T-helper 1 cell treated with Interleukin-12 subunit alpha and Interleukin-12 subunit beta and Interleukin-4 antibody, amounts not matched to agents 30 ng/mL and 1 ng/mL, for 36 hours (primary cell): ENCODE results near the gene PTCD1. TPM values are rescaled to one million over a fixed set of nuclear protein-coding genes. Genes with fewer than 3 reads are reported as not detected.

Source experiments
- intact Hi-C: fragments of 100-400 bp; cut with micrococcal nuclease; formaldehyde crosslinking; loops from one replicate; pipeline ENCODE4 v1.15.1; 2024
- total RNA-seq: library from RNA; stranded (reverse); gene quantifications from 2 replicates; pipeline ENCODE4 v1.2.3, GENCODE V29; 2022

The PTCD1 gene
- total RNA-seq, 1 donor from 2014 or later, result 10.0 TPM

DNA sequence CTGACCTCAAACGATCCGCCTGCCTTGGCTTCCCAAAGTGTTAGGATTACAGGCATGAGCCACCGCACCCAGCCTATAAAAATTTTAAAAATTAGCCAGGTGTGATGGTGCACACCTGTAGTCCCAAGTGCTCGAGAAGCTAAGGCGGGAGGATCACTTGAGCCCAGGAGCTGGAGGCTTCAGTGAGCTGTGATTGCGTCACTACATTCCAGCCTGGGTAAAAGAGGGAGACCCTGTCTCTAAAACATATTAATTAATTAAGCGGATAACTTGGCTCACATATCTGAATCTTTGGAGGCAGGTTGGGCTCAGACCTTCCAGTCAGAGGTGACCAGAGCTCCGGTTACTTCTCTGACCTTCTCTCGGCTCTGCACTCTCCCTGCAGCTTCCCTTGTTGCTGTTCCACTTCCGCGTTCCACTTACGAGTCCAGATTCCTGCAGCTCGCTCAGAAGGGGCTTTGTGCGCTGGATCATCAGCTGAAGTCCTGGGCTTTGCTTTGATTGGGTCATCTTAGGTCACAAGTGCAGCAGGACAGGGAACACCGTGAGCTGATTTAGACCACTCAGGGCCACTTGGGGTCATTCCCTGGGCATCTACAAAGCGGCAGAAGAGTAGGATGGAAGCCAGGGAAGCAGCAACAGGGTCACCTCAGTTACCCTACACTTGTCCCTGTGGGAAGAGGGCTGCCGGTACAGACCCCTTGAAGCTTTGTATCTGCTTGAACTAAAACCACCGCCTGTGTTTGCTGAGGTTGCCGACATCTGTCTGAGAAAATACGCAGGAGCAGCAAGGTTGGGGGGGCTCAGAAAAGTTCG, 66.1 kb downstream of the PTCD1 start:
- intact Hi-C loops, result no loop called here

DNA sequence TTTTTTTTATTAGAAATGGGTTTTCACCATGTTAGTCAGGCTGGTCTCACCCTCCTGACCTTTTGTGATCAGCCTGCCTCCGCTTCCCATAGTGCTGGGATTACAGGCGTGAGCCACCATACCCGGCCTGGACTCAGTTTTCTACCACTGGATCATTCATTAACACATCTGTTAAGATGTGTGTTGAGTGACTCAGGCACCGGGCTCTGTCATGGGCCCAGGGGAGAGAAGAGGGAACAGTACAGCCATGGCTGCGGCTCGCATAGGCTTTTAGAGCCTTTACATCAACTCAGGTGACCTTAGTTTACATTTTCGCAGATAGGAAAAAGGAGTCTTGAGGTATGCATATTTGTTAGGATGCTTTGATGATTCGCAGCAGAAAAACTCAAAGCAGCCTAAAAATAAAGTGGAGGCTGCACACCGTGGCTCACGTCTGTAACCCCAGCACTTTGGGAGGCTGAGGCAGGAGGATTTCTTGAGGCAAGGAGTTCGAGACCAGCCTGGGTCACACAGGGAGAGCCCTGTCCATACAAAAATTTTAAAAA, 67.2 kb downstream of the PTCD1 start:
- intact Hi-C loops, result no loop called here

DNA sequence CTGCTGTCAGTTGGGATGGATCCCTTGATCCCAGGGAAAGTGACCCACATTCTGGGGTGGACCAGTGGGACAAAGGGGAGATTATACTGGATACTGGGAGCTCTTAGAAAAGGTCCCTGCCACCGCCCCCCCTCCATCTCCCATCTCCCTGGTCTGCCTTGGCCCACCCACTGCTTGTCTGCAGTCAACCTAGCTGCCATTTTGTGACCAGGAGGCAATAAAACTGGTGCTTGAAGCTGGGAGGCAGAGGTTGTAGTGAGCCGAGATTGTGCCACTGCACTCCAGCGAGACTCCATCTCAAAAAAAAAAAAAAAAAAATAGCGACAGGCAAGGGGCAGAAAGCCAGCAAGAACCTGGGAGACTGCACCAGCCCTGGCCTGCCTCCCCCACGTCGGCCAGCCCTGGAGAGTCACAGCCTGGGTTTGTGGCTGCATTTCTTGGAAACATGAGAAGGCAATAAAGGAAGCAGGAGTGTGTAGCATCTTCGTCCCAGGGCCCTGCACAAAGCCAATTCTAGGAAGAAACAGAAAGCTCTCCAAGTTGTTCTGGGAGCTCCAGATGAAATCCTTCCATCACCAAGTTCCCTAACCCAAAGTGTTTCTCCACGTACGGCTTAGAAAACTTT, 68.7 kb downstream of the PTCD1 start:
- intact Hi-C loops, result no loop called here

DNA sequence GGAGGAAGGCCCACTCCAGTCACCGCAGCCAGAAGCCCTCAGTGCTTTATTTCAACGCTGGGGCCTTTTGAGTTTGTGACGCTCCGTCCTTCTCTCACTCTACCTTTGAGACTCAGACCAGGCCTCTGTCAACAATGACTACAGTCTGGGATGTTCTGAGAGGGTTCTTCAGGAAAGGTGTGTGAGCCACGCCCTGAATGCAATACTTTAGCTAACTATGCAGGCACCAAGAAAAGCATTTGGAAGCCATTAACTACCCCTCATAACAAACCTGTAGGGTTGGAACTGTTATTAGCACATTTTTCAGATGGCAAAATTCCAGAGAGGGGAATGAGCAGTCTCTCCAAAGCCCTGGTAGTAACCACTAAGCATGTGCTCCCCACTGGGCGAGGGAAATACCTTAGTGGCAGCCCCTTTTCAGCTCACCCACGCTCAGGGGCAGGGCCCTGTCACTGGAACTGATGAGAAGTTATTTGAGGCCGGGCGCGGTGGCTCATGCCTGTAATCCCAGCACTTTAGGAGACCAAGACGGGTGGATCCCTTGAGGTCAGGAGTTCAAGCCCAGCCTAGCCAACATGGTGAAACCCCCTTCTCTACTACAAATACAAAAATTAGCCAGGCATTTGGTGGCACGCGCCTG, 69.7 kb downstream of the PTCD1 start:
- intact Hi-C loops, result no loop called here

Other genes with a start within 250 kb of the PTCD1 start
- gene KPNA7, start 230.7 kb downstream of the PTCD1 start, total RNA-seq, result not detected in 2 replicates
- gene MYH16, start 166.0 kb downstream of the PTCD1 start, total RNA-seq, result not detected in 2 replicates
- gene ARPC1A, start 112.9 kb downstream of the PTCD1 start, total RNA-seq, result 60.3 and 67.1 TPM in 2 replicates
- gene ARPC1B, start 64.1 kb downstream of the PTCD1 start, total RNA-seq, result 405 and 417 TPM in 2 replicates
- gene PDAP1, start 30.2 kb downstream of the PTCD1 start, total RNA-seq, result 102 and 107 TPM in 2 replicates
- 111 and 118 TPM in 2 replicates for gene BUD31, start 29.8 kb downstream of the PTCD1 start, total RNA-seq
- 68.0 and 70.2 TPM in 2 replicates for gene CPSF4, start 145 bp upstream of the PTCD1 start, total RNA-seq
- gene ATP5MF, start 27.4 kb upstream of the PTCD1 start, total RNA-seq, result 341 and 351 TPM in 2 replicates
- 27.5 and 28.5 TPM in 2 replicates for gene ZNF789, start 34.1 kb upstream of the PTCD1 start, total RNA-seq
- 60.1 and 61.7 TPM in 2 replicates for gene ZNF394, start 61.5 kb upstream of the PTCD1 start, total RNA-seq
- gene ZKSCAN5, start 65.9 kb upstream of the PTCD1 start, total RNA-seq, result 11.4 and 12.6 TPM in 2 replicates
- gene FAM200A, start 113.3 kb upstream of the PTCD1 start, total RNA-seq, result 4.2 and 4.5 TPM in 2 replicates
- 102 and 108 TPM in 2 replicates for gene ZNF655, start 119.8 kb upstream of the PTCD1 start, total RNA-seq
- gene TMEM225B, start 159.5 kb upstream of the PTCD1 start, total RNA-seq, result 1.4 and 1.6 TPM in 2 replicates
- 26.8 and 28.9 TPM in 2 replicates for gene ZSCAN25, start 178.1 kb upstream of the PTCD1 start, total RNA-seq
- gene CYP3A5, start 241.2 kb upstream of the PTCD1 start, total RNA-seq, result not detected in 2 replicates